Osteoblast (primary cell): ENCODE measurements around the gene GABBR2. TPM values are rescaled to one million over a fixed set of nuclear protein-coding genes. Genes with fewer than 3 reads are reported as not detected.
A peak's percentile ranks its signal among the peaks of the same experiment; 100 is the strongest.
"Not testable (repeated sequence)": the region's sequence is repeated elsewhere in the genome, so short reads cannot be mapped to it uniquely, and the experiment has no call there.

ENCODE experiments used
- DNase-seq: peaks from one replicate; pipeline ENCODE4 v3.0.0; 2011; ENCODE audit warnings: low spot score, mixed read lengths; ENCODE audit not compliant: insufficient read length; ENCODE audit errors: missing footprints
- H2AFZ ChIP-seq: 2 replicates; pipeline ENCODE4 v1.6.0; 2011; ENCODE audit warnings: mild to moderate bottlenecking, low read length
- H3K27ac ChIP-seq: 2 replicates; pipeline ENCODE4 v1.5.1; 2011; ENCODE audit warnings: mild to moderate bottlenecking, low read depth, low read length, moderate library complexity
- H3K27me3 ChIP-seq: 2 replicates; pipeline ENCODE4 v1.6.0; 2012; ENCODE audit warnings: mild to moderate bottlenecking, control low read depth, inconsistent platforms, low read length, moderate library complexity; ENCODE audit not compliant: insufficient read depth
- H3K36me3 ChIP-seq: 2 replicates; pipeline ENCODE4 v1.5.1; 2011; ENCODE audit warnings: mild to moderate bottlenecking, low read length, control low read depth, moderate library complexity; ENCODE audit not compliant: insufficient read depth
- H3K4me1 ChIP-seq: 2 replicates; pipeline ENCODE4 v1.5.1; 2011; ENCODE audit warnings: mild to moderate bottlenecking, low read length, control low read depth, moderate library complexity; ENCODE audit not compliant: insufficient read depth
- H3K4me2 ChIP-seq: 2 replicates; pipeline ENCODE4 v1.6.0; 2011; ENCODE audit warnings: mild to moderate bottlenecking, low read length; ENCODE audit not compliant: insufficient read depth
- H3K4me3 ChIP-seq: fragments of 200-600 bp; sonication (generic); 3 replicates; pipeline ENCODE4 v1.5.1; 2012; ENCODE audit warnings: mild to moderate bottlenecking, low read length, inconsistent platforms; ENCODE audit not compliant: insufficient read depth
- H3K79me2 ChIP-seq: 2 replicates; pipeline ENCODE4 v1.6.0; 2012; ENCODE audit warnings: mild to moderate bottlenecking, low read length, control low read depth, inconsistent platforms; ENCODE audit not compliant: insufficient read depth
- H3K9me3 ChIP-seq: 2 replicates; pipeline ENCODE4 v1.5.1; 2011; ENCODE audit warnings: low read depth, low read length, control low read depth
- H4K20me1 ChIP-seq: 2 replicates; pipeline ENCODE4 v1.6.0; 2012; ENCODE audit warnings: mild to moderate bottlenecking, low read length, control low read depth; ENCODE audit not compliant: insufficient read depth
- total RNA-seq: library from RNA; depleted of rRNA; stranded (reverse); fragments of >200 nt; gene quantifications from 2 replicates; pipeline ENCODE4 v1.2.3, GENCODE V29; 2012
- TF ChIP-seq, protein P1 (sequence below): IDR thresholded peaks from 2 replicates; pipeline ENCODE4 v1.5.1; 2011; ENCODE audit warnings: mild to moderate bottlenecking, low read depth, low read length, moderate library complexity; ENCODE audit errors: extremely low read depth

GABBR2 gene
- total RNA-seq, 1 donor, result under 0.01 TPM

GRCh38 chr9:98658951-98659351, 49.8 kb downstream of the GABBR2 start:
- TF ChIP-seq, protein P1, sequence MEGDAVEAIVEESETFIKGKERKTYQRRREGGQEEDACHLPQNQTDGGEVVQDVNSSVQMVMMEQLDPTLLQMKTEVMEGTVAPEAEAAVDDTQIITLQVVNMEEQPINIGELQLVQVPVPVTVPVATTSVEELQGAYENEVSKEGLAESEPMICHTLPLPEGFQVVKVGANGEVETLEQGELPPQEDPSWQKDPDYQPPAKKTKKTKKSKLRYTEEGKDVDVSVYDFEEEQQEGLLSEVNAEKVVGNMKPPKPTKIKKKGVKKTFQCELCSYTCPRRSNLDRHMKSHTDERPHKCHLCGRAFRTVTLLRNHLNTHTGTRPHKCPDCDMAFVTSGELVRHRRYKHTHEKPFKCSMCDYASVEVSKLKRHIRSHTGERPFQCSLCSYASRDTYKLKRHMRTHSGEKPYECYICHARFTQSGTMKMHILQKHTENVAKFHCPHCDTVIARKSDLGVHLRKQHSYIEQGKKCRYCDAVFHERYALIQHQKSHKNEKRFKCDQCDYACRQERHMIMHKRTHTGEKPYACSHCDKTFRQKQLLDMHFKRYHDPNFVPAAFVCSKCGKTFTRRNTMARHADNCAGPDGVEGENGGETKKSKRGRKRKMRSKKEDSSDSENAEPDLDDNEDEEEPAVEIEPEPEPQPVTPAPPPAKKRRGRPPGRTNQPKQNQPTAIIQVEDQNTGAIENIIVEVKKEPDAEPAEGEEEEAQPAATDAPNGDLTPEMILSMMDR, result no peak
- H2AFZ ChIP-seq, result no peak overlapping the region
- H3K4me3 ChIP-seq, result no peak overlapping the region
- H3K4me2 ChIP-seq, result peak overlapping the region; percentile 33
- no peaks in the 10 kb centered on the region for H4K20me1 ChIP-seq
- H3K36me3 ChIP-seq, result no peaks in the 10 kb centered on the region
- no peak for DNase-seq
- H3K9me3 ChIP-seq, result no peaks in the 10 kb centered on the region
- H3K79me2 ChIP-seq, result no peaks in the 10 kb centered on the region
- peak overlapping the region; percentile 45 for H3K27ac ChIP-seq
- peaks cover 7% of the 10 kb centered on the region for H3K4me1 ChIP-seq
- peaks cover 5% of the 10 kb centered on the region for H3K27me3 ChIP-seq

DNA sequence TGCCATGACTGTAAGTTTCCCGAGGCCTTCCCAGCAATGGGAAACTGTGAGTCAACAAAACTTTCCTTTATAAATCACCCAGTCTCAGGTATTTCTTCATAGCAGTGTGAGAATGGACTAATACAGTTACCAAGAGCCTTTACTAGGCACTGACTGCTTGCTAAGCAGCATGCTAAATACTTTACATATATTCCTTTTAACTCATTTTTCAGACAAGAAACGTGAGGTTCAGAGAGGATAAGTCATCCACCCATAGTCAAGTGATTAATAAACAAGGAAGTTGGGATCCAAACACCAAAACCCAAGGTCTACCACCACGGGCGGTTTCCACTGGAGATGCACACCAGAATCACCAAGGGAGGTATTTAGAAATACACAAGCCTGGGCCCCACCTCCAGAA, 50.8 kb downstream of the GABBR2 start:
- peak overlapping the region; percentile 45 for H3K27ac ChIP-seq

DNA sequence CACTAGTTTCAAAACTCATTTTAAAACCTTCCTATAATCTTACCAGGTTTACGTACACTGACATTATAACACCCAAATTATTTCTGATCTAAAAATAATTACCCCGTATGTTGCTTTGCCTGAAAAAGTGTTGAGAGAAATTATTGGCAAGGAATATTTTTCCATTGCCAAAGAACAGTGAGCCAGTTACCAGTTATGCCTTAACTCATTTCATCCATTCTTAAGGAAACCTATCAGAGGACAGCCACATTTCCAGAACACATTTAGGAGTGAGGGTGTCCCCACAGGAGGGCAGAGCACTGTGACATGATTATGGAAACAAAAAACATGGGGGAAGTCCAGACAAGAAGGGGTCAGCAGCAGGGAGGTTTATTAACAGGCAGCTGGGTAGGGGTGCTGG, 52.2 kb downstream of the GABBR2 start:
- Histone ChIP-seq H4K20me1 (no peaks in the 10 kb centered on the region), H3K4me2 (no peak overlapping the region), H3K4me1 (peaks cover 10% of the 10 kb centered on the region), H3K27ac (no peak overlapping the region), H3K9me3 (no peaks in the 10 kb centered on the region), H3K36me3 (no peaks in the 10 kb centered on the region), H3K4me3 (no peak overlapping the region), H3K27me3 (peaks cover 5% of the 10 kb centered on the region), H2AFZ (no peak overlapping the region), H3K79me2 (no peaks in the 10 kb centered on the region)
- DNase-seq, result no peak
- TF ChIP-seq, protein P1, result no peak

More for the DNA sequence above, 50.8 kb downstream of the GABBR2 start:
- H3K4me1 ChIP-seq, result peaks cover 10% of the 10 kb centered on the region
- no peaks in the 10 kb centered on the region for H3K36me3 ChIP-seq
- no peaks in the 10 kb centered on the region for H4K20me1 ChIP-seq
- no peak overlapping the region for H3K4me3 ChIP-seq
- no peaks in the 10 kb centered on the region for H3K79me2 ChIP-seq
- no peak overlapping the region for H3K4me2 ChIP-seq
- no peak for DNase-seq
- no peak overlapping the region for H2AFZ ChIP-seq
- peaks cover 5% of the 10 kb centered on the region for H3K27me3 ChIP-seq
- TF ChIP-seq, protein P1, result no peak
- H3K9me3 ChIP-seq, result no peaks in the 10 kb centered on the region

GRCh38 chr9:98655428-98655827, 53.3 kb downstream of the GABBR2 start:
- not testable (repeated sequence) for DNase-seq

More at GRCh38 chr9:98655428-98655827, 53.3 kb downstream of the GABBR2 start:
- H3K4me1 ChIP-seq, H3K9me3 ChIP-seq, H3K79me2 ChIP-seq, H3K4me3 ChIP-seq, H2AFZ ChIP-seq, H3K27ac ChIP-seq, H4K20me1 ChIP-seq, H3K27me3 ChIP-seq, H3K4me2 ChIP-seq, H3K36me3 ChIP-seq: not testable (repeated sequence)
